Kidney epithelial cell (primary cell): ENCODE results near the gene ENPP3. TPM values are rescaled to one million over a fixed set of nuclear protein-coding genes. Genes with fewer than 3 reads are reported as not detected.

Experiments used
- DNase-seq: peaks from one replicate; pipeline ENCODE4 v3.0.0-alpha.2; 2010; ENCODE audit warnings: low read depth
- H3K27me3 ChIP-seq: 2 replicates; pipeline ENCODE4 v1.6.0; 2011; ENCODE audit warnings: low read length; ENCODE audit not compliant: control insufficient read depth, insufficient read depth
- H3K36me3 ChIP-seq: 2 replicates; pipeline ENCODE4 v1.5.1; 2011; ENCODE audit warnings: low read length; ENCODE audit not compliant: control insufficient read depth, insufficient read depth
- H3K4me3 ChIP-seq: 2 replicates; pipeline ENCODE4 v1.5.1; 2011; ENCODE audit warnings: low read depth, mild to moderate bottlenecking, control low read depth, low read length
- CTCF ChIP-seq: IDR thresholded peaks from 2 replicates; pipeline ENCODE4 v1.5.1; 2011; ENCODE audit warnings: mild to moderate bottlenecking, moderate library complexity, low read length, control low read depth, inconsistent platforms; ENCODE audit not compliant: insufficient read depth, poor library complexity, severe bottlenecking
- total RNA-seq: library from RNA; depleted of rRNA; stranded (reverse); fragments of >200 nt; gene quantifications from 2 replicates; pipeline ENCODE4 v1.2.3, GENCODE V29; 2015

ENPP3 gene
- total RNA-seq, 1 donor from 2014 or later, result not detected

GRCh38 chr6:131643855-131644460, 6.9 kb downstream of the ENPP3 start:
- Histone ChIP-seq H3K36me3 (no peaks in the 10 kb centered on the region), H3K27me3 (no peaks in the 10 kb centered on the region), H3K4me3 (no peak overlapping the region)
- no peak for DNase-seq
- TF ChIP-seq CTCF, result no peak

- H3K4me3 ChIP-seq, result no peak overlapping the region
- DNase-seq, result no peak
- no peaks in the 10 kb centered on the region for H3K36me3 ChIP-seq
- no peak for TF ChIP-seq CTCF
- no peaks in the 10 kb centered on the region for H3K27me3 ChIP-seq
Measured at GRCh38 chr6:131644921-131645320, 7.8 kb downstream of the ENPP3 start.

GRCh38 chr6:131645846-131646245, 8.7 kb downstream of the ENPP3 start:
- TF ChIP-seq CTCF, result no peak
- H3K27me3 ChIP-seq, result no peaks in the 10 kb centered on the region
- no peak for DNase-seq
- no peak overlapping the region for H3K4me3 ChIP-seq
- H3K36me3 ChIP-seq, result no peaks in the 10 kb centered on the region

- DNase-seq, result no peak
- Histone ChIP-seq H3K4me3 (no peak overlapping the region), H3K27me3 (no peaks in the 10 kb centered on the region), H3K36me3 (no peaks in the 10 kb centered on the region)
- no peak for TF ChIP-seq CTCF
Measured at GRCh38 chr6:131646249-131646670, 9.2 kb downstream of the ENPP3 start.

- no peak overlapping the region for H3K4me3 ChIP-seq
- no peak for TF ChIP-seq CTCF
- H3K36me3 ChIP-seq, result no peaks in the 10 kb centered on the region
- DNase-seq, result no peak
- no peaks in the 10 kb centered on the region for H3K27me3 ChIP-seq
Measured at GRCh38 chr6:131651782-131652181, 14.7 kb downstream of the ENPP3 start.

GRCh38 chr6:131652472-131652871, 15.4 kb downstream of the ENPP3 start:
- no peak for DNase-seq
- H3K27me3 ChIP-seq, result no peaks in the 10 kb centered on the region
- TF ChIP-seq CTCF, result no peak
- no peak overlapping the region for H3K4me3 ChIP-seq
- no peaks in the 10 kb centered on the region for H3K36me3 ChIP-seq
